Measurements from ENCODE around the gene UNC5A.

UNC5A gene

GRCh38 chr5:176771102-176771845 lies 39.1 kb upstream of the UNC5A start:
- DNase-seq (ENCODE audit: low read depth): no peak
- H3K4me3 ChIP-seq (ENCODE audit: low read length): no peak overlapping the region
- no peak for TF ChIP-seq CTCF (conservative IDR thresholded peaks at IDR 0.05; ENCODE audit: low read depth, low read length)

- no peak for DNase-seq (ENCODE audit: low read depth)
- H3K4me3 ChIP-seq (ENCODE audit: low read length): no peak overlapping the region
- TF ChIP-seq CTCF (conservative IDR thresholded peaks at IDR 0.05; ENCODE audit: low read depth, low read length): no peak
These were observed 37.8 kb upstream of the UNC5A start for GRCh38 chr5:176772271-176773210.

GRCh38 chr5:176773408-176774035 lies 36.8 kb upstream of the UNC5A start:
- DNase-seq (ENCODE audit: low read depth): no peak
- no peak for TF ChIP-seq CTCF (conservative IDR thresholded peaks at IDR 0.05; ENCODE audit: low read depth, low read length)
- H3K4me3 ChIP-seq (ENCODE audit: low read length): no peak overlapping the region

GRCh38 chr5:176774216-176775171 lies 35.9 kb upstream of the UNC5A start:
- no peak for DNase-seq (ENCODE audit: low read depth)
- no peak for TF ChIP-seq CTCF (conservative IDR thresholded peaks at IDR 0.05; ENCODE audit: low read depth, low read length)

GRCh38 chr5:176775409-176775808 lies 35.0 kb upstream of the UNC5A start:
- H3K4me3 ChIP-seq (ENCODE audit: low read length): no peak overlapping the region
- TF ChIP-seq CTCF (conservative IDR thresholded peaks at IDR 0.05; ENCODE audit: low read depth, low read length): no peak
- no peak for DNase-seq (ENCODE audit: low read depth)

More at GRCh38 chr5:176774216-176775171, 35.9 kb upstream of the UNC5A start:
- no peak overlapping the region for H3K4me3 ChIP-seq (ENCODE audit: low read length)

- DNase-seq (ENCODE audit: low read depth): no peak
- no peak overlapping the region for H3K4me3 ChIP-seq (ENCODE audit: low read length)
- TF ChIP-seq CTCF (conservative IDR thresholded peaks at IDR 0.05; ENCODE audit: low read depth, low read length): no peak
These were observed 34.1 kb upstream of the UNC5A start for GRCh38 chr5:176776141-176776865.
